SK-N-DZ (cell line): ENCODE measurements around the gene CMIP.
A peak's percentile ranks its signal among the peaks of the same experiment; 100 is the strongest.

ENCODE experiments used
- DNase-seq: peaks from one replicate; pipeline ENCODE4 v3.0.0-alpha.2; 2015; ENCODE audit warnings: low spot score

CMIP gene

GRCh38 chr16:81582655-81583441 lies 138.2 kb downstream of the CMIP start:
- no peak for DNase-seq

- DNase-seq, result no peak
Observed at GRCh38 chr16:81583893-81584631, 139.5 kb downstream of the CMIP start.

GRCh38 chr16:81585785-81586184 lies 141.2 kb downstream of the CMIP start:
- peak; percentile 25 for DNase-seq

GRCh38 chr16:81586417-81586816 lies 141.8 kb downstream of the CMIP start:
- no peak for DNase-seq

- no peak for DNase-seq
Observed at GRCh38 chr16:81586977-81587625, 142.5 kb downstream of the CMIP start.

- no peak for DNase-seq
Observed at GRCh38 chr16:81587626-81588160, 143.1 kb downstream of the CMIP start.

GRCh38 chr16:81588326-81589081 lies 143.9 kb downstream of the CMIP start:
- no peak for DNase-seq

- no peak for DNase-seq
Observed at GRCh38 chr16:81589975-81590650, 145.5 kb downstream of the CMIP start.

GRCh38 chr16:81590714-81591544 lies 146.3 kb downstream of the CMIP start:
- no peak for DNase-seq

- no peak for DNase-seq
Observed at GRCh38 chr16:81591545-81591870, 146.9 kb downstream of the CMIP start.

- DNase-seq, result no peak
Observed at GRCh38 chr16:81592353-81592866, 147.8 kb downstream of the CMIP start.

- no peak for DNase-seq
Observed at GRCh38 chr16:81593481-81593880, 148.9 kb downstream of the CMIP start.

- DNase-seq, result no peak
Observed at GRCh38 chr16:81595629-81596292, 151.2 kb downstream of the CMIP start.

- DNase-seq, result no peak
Observed at GRCh38 chr16:81597079-81597658, 152.6 kb downstream of the CMIP start.

GRCh38 chr16:81598083-81598482 lies 153.5 kb downstream of the CMIP start:
- DNase-seq, result no peak

GRCh38 chr16:81599034-81599744 lies 154.6 kb downstream of the CMIP start:
- no peak for DNase-seq

GRCh38 chr16:81600275-81600674 lies 155.7 kb downstream of the CMIP start:
- no peak for DNase-seq

GRCh38 chr16:81601008-81601428 lies 156.4 kb downstream of the CMIP start:
- no peak for DNase-seq
